ENCODE data around the gene PLEKHJ1.

The PLEKHJ1 gene

DNA sequence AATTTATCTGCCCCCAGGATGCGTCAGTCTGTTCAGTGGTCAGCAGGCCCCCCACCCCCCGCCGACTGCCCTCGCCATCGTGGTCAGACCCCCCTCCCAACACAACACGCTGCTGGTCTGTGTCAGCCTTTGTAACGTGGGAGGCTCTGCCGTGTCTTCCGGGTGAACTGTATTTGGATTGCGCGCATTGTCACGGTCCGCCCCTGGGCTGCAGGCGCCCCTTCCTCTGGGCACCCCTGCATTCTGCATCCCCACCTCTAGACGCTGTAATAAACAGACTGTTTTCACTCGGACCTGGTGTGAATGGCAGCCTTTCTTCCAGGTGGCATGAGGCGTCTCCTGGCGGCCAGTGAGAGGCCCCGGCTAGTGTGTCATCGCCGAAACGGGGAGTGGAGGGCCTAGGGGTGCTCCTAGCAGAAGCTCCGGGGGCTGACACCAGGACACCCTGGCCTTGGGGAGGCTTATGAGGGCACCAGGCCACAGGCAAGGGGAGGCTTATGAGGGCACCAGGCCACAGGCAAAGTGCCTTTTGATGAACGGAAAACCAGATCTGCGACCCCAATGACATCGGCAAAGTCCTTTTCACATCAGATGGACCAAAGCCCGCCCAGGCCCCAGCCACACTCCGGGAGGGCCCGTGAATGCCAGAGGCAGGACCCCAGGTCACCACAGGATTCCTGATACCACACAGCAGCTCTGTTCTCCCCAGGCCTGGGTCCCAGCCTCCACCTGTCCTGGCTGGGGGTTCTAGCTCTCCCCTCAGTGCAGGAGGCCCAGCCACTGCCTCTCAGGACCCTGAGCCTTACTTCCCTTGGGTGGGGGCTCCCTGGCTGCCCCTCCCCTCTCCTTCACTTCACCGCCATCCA, 3.6 kb downstream of the PLEKHJ1 start:
- no peak for DNase-seq (ENCODE audit: extremely low read depth, low read depth)
- no peak for TF ChIP-seq CTCF (IDR thresholded peaks at IDR 0.05; ENCODE audit: low read depth, low read length, missing control alignments)
- H3K4me3 ChIP-seq (replicated peaks; ENCODE audit: low read depth, low read length): no peak overlapping the region

- no peak for TF ChIP-seq CTCF (IDR thresholded peaks at IDR 0.05; ENCODE audit: low read depth, low read length, missing control alignments)
- no peak for DNase-seq (ENCODE audit: extremely low read depth, low read depth)
- no peak overlapping the region for H3K4me3 ChIP-seq (replicated peaks; ENCODE audit: low read depth, low read length)
Observed at GRCh38 chr19:2231621-2232221, 4.4 kb downstream of the PLEKHJ1 start.

DNA sequence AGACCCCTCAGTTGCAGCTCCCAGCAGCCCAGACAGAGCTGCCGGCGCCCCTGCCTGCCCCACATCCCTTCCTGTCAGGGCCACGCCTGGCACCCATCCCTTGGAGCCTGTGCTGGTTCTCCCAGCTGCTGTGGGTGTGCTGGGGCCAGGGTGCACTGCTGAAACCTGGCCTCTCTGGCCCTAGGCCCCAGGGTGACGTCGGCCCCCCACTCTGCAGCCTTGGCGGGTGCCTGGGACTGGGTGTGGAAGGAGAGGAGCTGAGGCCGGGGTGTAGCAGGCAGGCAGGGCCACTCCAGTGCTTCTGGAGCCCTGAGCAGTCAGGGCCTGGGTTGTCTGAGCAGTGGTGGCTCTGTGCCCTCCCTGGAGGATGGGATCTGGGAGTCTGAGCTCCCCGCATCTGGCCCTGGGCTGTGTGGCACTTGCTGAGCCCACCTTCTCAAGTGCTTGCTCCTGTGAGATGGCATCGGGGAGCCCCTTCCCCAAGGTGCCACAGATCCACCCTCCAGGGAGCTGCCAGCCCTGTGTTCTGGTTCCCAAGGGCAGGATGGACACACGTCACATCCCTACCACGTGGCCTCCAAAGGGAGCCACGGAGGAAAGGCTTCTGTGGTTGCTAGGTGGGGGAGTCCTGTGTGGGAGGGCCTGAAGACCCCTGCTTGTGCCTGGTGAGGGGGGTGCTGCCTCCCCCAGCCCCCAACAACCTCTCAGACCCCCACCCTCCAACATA, 5.2 kb downstream of the PLEKHJ1 start:
- H3K4me3 ChIP-seq (replicated peaks; ENCODE audit: low read depth, low read length): no peak overlapping the region
- TF ChIP-seq CTCF (IDR thresholded peaks at IDR 0.05; ENCODE audit: low read depth, low read length, missing control alignments): no peak
- DNase-seq (ENCODE audit: extremely low read depth, low read depth): no peak

DNA sequence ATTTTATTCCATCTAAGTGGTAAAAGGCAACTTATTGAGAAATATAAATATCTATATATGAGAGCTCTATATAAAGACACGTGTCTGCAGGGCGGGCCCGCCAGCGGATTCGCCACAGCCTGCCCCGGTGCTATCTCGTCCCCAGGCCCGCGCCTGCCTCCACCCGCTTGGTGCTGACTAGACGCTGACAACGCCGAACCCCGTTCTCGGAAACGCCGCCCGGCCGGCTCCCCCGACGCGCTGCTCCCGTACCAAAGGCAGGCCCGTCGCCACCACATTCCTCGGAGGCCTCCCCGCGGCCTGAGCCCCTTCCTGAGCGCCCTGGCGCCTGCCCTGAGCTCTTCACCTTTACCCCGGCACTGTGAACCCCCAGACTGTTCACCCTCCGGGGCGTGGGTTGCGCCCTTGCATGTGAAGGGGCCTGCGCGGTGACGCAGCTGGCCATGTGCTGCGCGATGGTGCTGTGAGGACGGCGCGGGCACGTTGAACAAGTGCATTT, 6.0 kb downstream of the PLEKHJ1 start:
- no peak for DNase-seq (ENCODE audit: extremely low read depth, low read depth)
- no peak overlapping the region for H3K4me3 ChIP-seq (replicated peaks; ENCODE audit: low read depth, low read length)
- TF ChIP-seq CTCF (IDR thresholded peaks at IDR 0.05; ENCODE audit: low read depth, low read length, missing control alignments): no peak

DNA sequence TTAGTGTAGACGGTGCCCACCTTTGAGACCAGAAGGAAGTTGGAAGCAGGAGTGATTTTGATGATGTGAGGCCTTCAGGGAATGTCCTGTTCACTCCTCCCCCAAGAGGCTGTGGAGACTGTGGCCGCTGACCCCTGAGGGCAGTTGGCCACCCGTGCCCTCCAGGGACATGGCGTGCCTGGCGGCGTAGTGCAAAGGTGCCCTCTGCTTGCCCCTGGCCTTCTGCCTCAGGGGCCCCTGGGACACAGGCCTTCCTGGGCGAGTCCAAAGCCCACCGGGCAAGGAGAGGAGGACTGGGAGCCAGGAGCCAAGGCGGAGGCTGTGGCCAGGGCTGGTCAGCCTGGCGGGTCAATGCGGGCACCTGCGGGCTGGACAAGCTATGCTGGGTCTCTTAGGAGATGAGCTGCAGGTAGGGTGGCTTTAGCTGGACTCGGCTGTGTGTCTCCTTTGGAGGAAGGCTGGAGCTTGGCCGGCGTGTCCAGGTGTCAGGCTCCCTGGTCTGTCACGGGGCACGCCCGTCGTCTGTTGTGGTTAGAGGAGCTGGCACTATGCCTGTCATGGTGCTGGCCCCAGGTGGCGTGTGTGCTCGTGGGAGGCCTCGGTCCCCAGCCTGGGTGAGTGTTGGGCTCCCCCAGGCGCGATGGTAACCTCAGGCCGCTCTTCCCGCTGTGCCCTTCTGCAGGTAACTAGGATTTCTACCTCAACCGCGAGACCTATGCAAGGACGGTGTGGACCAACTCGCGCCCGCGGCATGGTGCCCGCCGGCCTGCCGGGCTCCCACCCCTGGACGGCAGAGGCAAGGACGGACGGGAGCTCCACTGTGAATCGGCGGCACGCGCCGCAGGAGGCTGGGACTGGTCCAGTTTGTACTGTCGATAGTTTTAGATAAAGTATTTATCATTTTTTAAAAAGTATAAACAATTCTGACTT, 6.8 kb downstream of the PLEKHJ1 start:
- TF ChIP-seq CTCF (IDR thresholded peaks at IDR 0.05; ENCODE audit: low read depth, low read length, missing control alignments): no peak
- DNase-seq (ENCODE audit: extremely low read depth, low read depth): no peak
- no peak overlapping the region for H3K4me3 ChIP-seq (replicated peaks; ENCODE audit: low read depth, low read length)
